Astrocyte (in vitro differentiated cells and primary cell): Measurements from ENCODE around the gene TNFAIP8L2. TPM values are rescaled to one million over a fixed set of nuclear protein-coding genes. Genes with fewer than 3 reads are reported as not detected.

Experiments used
- DNase-seq: peaks from one replicate; pipeline ENCODE4 v3.0.0-alpha.2; 2010; ENCODE audit warnings: low read depth
- FAIRE-seq: peaks from 2 replicates; lab custom pipeline; 2011; peaks lifted over from hg19 to GRCh38; lab: Jason Lieb, UNC
- H2AFZ ChIP-seq: 2 replicates; pipeline ENCODE4 v1.6.0; 2012; ENCODE audit warnings: low read depth, low read length, inconsistent platforms
- H3K27ac ChIP-seq: 2 replicates; pipeline ENCODE4 v1.5.1; 2011; ENCODE audit warnings: low read depth, low read length, inconsistent platforms
- H3K27me3 ChIP-seq: 2 replicates; pipeline ENCODE4 v1.6.0; 2011; ENCODE audit warnings: low read length, inconsistent platforms; ENCODE audit not compliant: insufficient read depth
- H3K36me3 ChIP-seq: 2 replicates; pipeline ENCODE4 v1.5.1; 2011; ENCODE audit warnings: low read length, inconsistent platforms; ENCODE audit not compliant: insufficient read depth
- H3K4me1 ChIP-seq: 2 replicates; pipeline ENCODE4 v1.5.1; 2011; ENCODE audit warnings: low read length, inconsistent platforms; ENCODE audit not compliant: insufficient read depth
- H3K4me2 ChIP-seq: 2 replicates; pipeline ENCODE4 v1.6.0; 2012; ENCODE audit warnings: low read length, inconsistent platforms
- H3K4me3 ChIP-seq: 2 replicates; pipeline ENCODE4 v1.5.1; 2011; ENCODE audit warnings: low read depth, mild to moderate bottlenecking, low read length, inconsistent platforms; ENCODE audit not compliant: insufficient read depth
- H3K79me2 ChIP-seq: 2 replicates; pipeline ENCODE4 v1.6.0; 2012; ENCODE audit warnings: mild to moderate bottlenecking, low read length, inconsistent platforms; ENCODE audit not compliant: insufficient read depth
- H3K9ac ChIP-seq: 2 replicates; pipeline ENCODE4 v1.6.0; 2012; ENCODE audit warnings: mild to moderate bottlenecking, low read length, inconsistent platforms
- H3K9me3 ChIP-seq: 2 replicates; pipeline ENCODE4 v1.5.1; 2012; ENCODE audit warnings: low read depth, mild to moderate bottlenecking, low read length, inconsistent platforms; ENCODE audit not compliant: insufficient read depth
- H4K20me1 ChIP-seq: 2 replicates; pipeline ENCODE4 v1.6.0; 2012; ENCODE audit warnings: low read length, inconsistent platforms; ENCODE audit not compliant: insufficient read depth
- H3K27ac Mint-ChIP-seq: one replicate; pipeline ENCODE4 v1.8.0; 2021; ENCODE audit warnings: mild to moderate bottlenecking, mixed read lengths; ENCODE audit not compliant: unreplicated experiment
- H3K27me3 Mint-ChIP-seq: one replicate; pipeline ENCODE4 v1.8.0; 2021; ENCODE audit warnings: low read depth, mixed read lengths; ENCODE audit not compliant: unreplicated experiment
- H3K36me3 Mint-ChIP-seq: one replicate; pipeline ENCODE4 v1.8.0; 2021; ENCODE audit warnings: low read depth, mixed read lengths; ENCODE audit not compliant: unreplicated experiment
- H3K4me1 Mint-ChIP-seq: one replicate; pipeline ENCODE4 v1.8.0; 2021; ENCODE audit warnings: low read depth, mixed read lengths; ENCODE audit not compliant: unreplicated experiment
- H3K4me3 Mint-ChIP-seq: one replicate; pipeline ENCODE4 v1.8.0; 2021; ENCODE audit warnings: mild to moderate bottlenecking, moderate library complexity, mixed read lengths; ENCODE audit not compliant: unreplicated experiment
- H3K9me3 Mint-ChIP-seq: one replicate; pipeline ENCODE4 v1.8.0; 2021; ENCODE audit warnings: mild to moderate bottlenecking, mixed read lengths; ENCODE audit not compliant: unreplicated experiment
- EZH2 ChIP-seq: IDR thresholded peaks from 2 replicates; pipeline ENCODE4 v1.6.1; 2012; ENCODE audit warnings: mild to moderate bottlenecking, low read length, inconsistent platforms; ENCODE audit not compliant: insufficient read depth
- total RNA-seq: library from RNA; stranded (reverse); gene quantifications from 2 replicates; pipeline ENCODE4 v1.2.1, GENCODE V29; 2021
- TF ChIP-seq, protein P1 (sequence below): IDR thresholded peaks from 2 replicates; pipeline ENCODE4 v1.5.1; 2011; ENCODE audit warnings: low read depth, mild to moderate bottlenecking, inconsistent platforms, low read length, moderate library complexity; ENCODE audit not compliant: insufficient read depth

TNFAIP8L2 gene
- total RNA-seq, 1 donor from 2014 or later: not detected

- Mint-ChIP-seq H3K27ac (peak within 1 kb of the TSS; percentile 94), H3K4me3 (peak within 1 kb of the TSS; percentile 96), H3K36me3 (peaks cover 19% of the 10 kb centered on the region), H3K27me3 (no peaks in the 10 kb centered on the region), H3K9me3 (no peaks in the 10 kb centered on the region), H3K4me1 (peaks cover 11% of the 10 kb centered on the region)
- Histone ChIP-seq H3K4me2 (peak within 1 kb of the TSS; percentile 95), H3K36me3 (peaks cover 3% of the 10 kb centered on the region), H3K27me3 (no peaks in the 10 kb centered on the region), H3K9ac (peak within 1 kb of the TSS; percentile 98), H3K79me2 (peaks cover 41% of the 10 kb centered on the region), H3K4me1 (peaks cover 15% of the 10 kb centered on the region), H4K20me1 (peaks cover 6% of the 10 kb centered on the region), H3K9me3 (no peaks in the 10 kb centered on the region), H2AFZ (peak within 1 kb of the TSS; percentile 88), H3K27ac (peak within 1 kb of the TSS; percentile 91), H3K4me3 (peak within 1 kb of the TSS; percentile 99)
- DNase-seq (peak; percentile 99), FAIRE-seq (peak; percentile 97)
- no peak for TF ChIP-seq EZH2
- TF ChIP-seq, protein P1, sequence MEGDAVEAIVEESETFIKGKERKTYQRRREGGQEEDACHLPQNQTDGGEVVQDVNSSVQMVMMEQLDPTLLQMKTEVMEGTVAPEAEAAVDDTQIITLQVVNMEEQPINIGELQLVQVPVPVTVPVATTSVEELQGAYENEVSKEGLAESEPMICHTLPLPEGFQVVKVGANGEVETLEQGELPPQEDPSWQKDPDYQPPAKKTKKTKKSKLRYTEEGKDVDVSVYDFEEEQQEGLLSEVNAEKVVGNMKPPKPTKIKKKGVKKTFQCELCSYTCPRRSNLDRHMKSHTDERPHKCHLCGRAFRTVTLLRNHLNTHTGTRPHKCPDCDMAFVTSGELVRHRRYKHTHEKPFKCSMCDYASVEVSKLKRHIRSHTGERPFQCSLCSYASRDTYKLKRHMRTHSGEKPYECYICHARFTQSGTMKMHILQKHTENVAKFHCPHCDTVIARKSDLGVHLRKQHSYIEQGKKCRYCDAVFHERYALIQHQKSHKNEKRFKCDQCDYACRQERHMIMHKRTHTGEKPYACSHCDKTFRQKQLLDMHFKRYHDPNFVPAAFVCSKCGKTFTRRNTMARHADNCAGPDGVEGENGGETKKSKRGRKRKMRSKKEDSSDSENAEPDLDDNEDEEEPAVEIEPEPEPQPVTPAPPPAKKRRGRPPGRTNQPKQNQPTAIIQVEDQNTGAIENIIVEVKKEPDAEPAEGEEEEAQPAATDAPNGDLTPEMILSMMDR: no peak
Observed at GRCh38 chr1:151165738-151166504, 9.5 kb downstream of the TNFAIP8L2 start, which contains the start of the genes LYSMD1 and SCNM1. Gene LYSMD1 (minus strand): TSS chr1:151165902. CDS start chr1:151165258, 644 bp downstream. Gene SCNM1 (plus strand): TSS chr1:151166144. CDS start chr1:151166153, 9 bp downstream.

- peak overlapping the region; percentile 91 for H3K27ac ChIP-seq
- Mint-ChIP-seq H3K4me1 (peaks cover 11% of the 10 kb centered on the region), H3K27ac (peak overlapping the region; percentile 94), H3K36me3 (peaks cover 22% of the 10 kb centered on the region), H3K9me3 (no peaks in the 10 kb centered on the region), H3K4me3 (peak overlapping the region; percentile 96), H3K27me3 (no peaks in the 10 kb centered on the region)
- H3K4me1 ChIP-seq: peaks cover 15% of the 10 kb centered on the region
- peaks cover 41% of the 10 kb centered on the region for H3K79me2 ChIP-seq
- peak overlapping the region; percentile 95 for H3K4me2 ChIP-seq
- peak overlapping the region; percentile 74 for H2AFZ ChIP-seq
- no peak for FAIRE-seq
- H4K20me1 ChIP-seq: peaks cover 6% of the 10 kb centered on the region
- H3K27me3 ChIP-seq: no peaks in the 10 kb centered on the region
- TF ChIP-seq EZH2: no peak
- TF ChIP-seq, protein P1: no peak
- peak overlapping the region; percentile 98 for H3K9ac ChIP-seq
- peak overlapping the region; percentile 99 for H3K4me3 ChIP-seq
- no peaks in the 10 kb centered on the region for H3K9me3 ChIP-seq
- peaks cover 3% of the 10 kb centered on the region for H3K36me3 ChIP-seq
- DNase-seq: peak; percentile 77
Observed at GRCh38 chr1:151166505-151166956, 10.1 kb downstream of the TNFAIP8L2 start.

GRCh38 chr1:151167116-151167515 lies 10.7 kb downstream of the TNFAIP8L2 start:
- Histone ChIP-seq H3K9ac (peak overlapping the region; percentile 98), H3K4me3 (peak overlapping the region; percentile 99), H2AFZ (no peak overlapping the region), H3K4me2 (peak overlapping the region; percentile 95), H4K20me1 (peaks cover 6% of the 10 kb centered on the region), H3K4me1 (peaks cover 15% of the 10 kb centered on the region), H3K27me3 (no peaks in the 10 kb centered on the region), H3K36me3 (no peaks in the 10 kb centered on the region), H3K27ac (peak overlapping the region; percentile 91), H3K79me2 (peaks cover 41% of the 10 kb centered on the region), H3K9me3 (no peaks in the 10 kb centered on the region)
- Mint-ChIP-seq H3K9me3 (no peaks in the 10 kb centered on the region), H3K36me3 (peaks cover 18% of the 10 kb centered on the region), H3K4me3 (peak overlapping the region; percentile 96), H3K27ac (peak overlapping the region; percentile 94), H3K27me3 (no peaks in the 10 kb centered on the region), H3K4me1 (peaks cover 11% of the 10 kb centered on the region)
- TF ChIP-seq, protein P1: no peak
- TF ChIP-seq EZH2: no peak
- no peak for FAIRE-seq
- DNase-seq: no peak
